Myocyte (in vitro differentiated cells): ENCODE results near the gene GREM1. TPM values are rescaled to one million over a fixed set of nuclear protein-coding genes. Genes with fewer than 3 reads are reported as not detected.

Experiments
- DNase-seq: peaks from one replicate; pipeline ENCODE4 v3.0.0-alpha.2; 2012; ENCODE audit warnings: low read depth
- polyA plus RNA-seq: library from polyadenylated mRNA; unstranded; fragments of >200 nt; gene quantifications from one replicate; pipeline ENCODE4 v1.2.1, GENCODE V29; 2012; ENCODE audit warnings: missing spikeins
- total RNA-seq: library from RNA; depleted of rRNA; stranded (reverse); fragments of >200 nt; gene quantifications from 2 replicates; pipeline ENCODE4 v1.2.3, GENCODE V29; 2014

The GREM1 gene
- 63.1 and 82.8 TPM in 2 replicates for total RNA-seq
- 349 TPM for polyA plus RNA-seq

GRCh38 chr15:32717426-32718226 lies at the start of gene GREM1:
GREM1 (plus strand) TSS chr15:32718004; CDS start chr15:32730691, 12,687 bp downstream.
- peak; percentile 70 for DNase-seq

- no peak for DNase-seq
Observed at GRCh38 chr15:32668942-32669341, 48.9 kb upstream of the GREM1 start.

GRCh38 chr15:32669896-32670611 lies 47.8 kb upstream of the GREM1 start:
- no peak for DNase-seq

GRCh38 chr15:32670623-32671022 lies 47.2 kb upstream of the GREM1 start:
- DNase-seq, result no peak

GRCh38 chr15:32671339-32672325 lies 46.2 kb upstream of the GREM1 start:
- DNase-seq, result no peak

- no peak for DNase-seq
Observed at GRCh38 chr15:32674681-32675080, 43.1 kb upstream of the GREM1 start.

GRCh38 chr15:32675466-32675865 lies 42.3 kb upstream of the GREM1 start:
- no peak for DNase-seq

GRCh38 chr15:32676169-32676568 lies 41.6 kb upstream of the GREM1 start:
- no peak for DNase-seq

GRCh38 chr15:32677238-32677750 lies 40.5 kb upstream of the GREM1 start:
- no peak for DNase-seq

GRCh38 chr15:32679298-32679690 lies 38.5 kb upstream of the GREM1 start:
- DNase-seq, result no peak

GRCh38 chr15:32682569-32682968 lies 35.2 kb upstream of the GREM1 start:
- DNase-seq, result peak; percentile 71

GRCh38 chr15:32682977-32683630 lies 34.7 kb upstream of the GREM1 start:
- no peak for DNase-seq

GRCh38 chr15:32683906-32684584 lies 33.8 kb upstream of the GREM1 start:
- DNase-seq, result peak; percentile 68

- DNase-seq, result no peak
Observed at GRCh38 chr15:32685576-32685975, 32.2 kb upstream of the GREM1 start.

- no peak for DNase-seq
Observed at GRCh38 chr15:32687556-32687955, 30.2 kb upstream of the GREM1 start.

GRCh38 chr15:32688151-32688639 lies 29.6 kb upstream of the GREM1 start:
- peak; percentile 36 for DNase-seq

GRCh38 chr15:32690941-32691688 lies 26.7 kb upstream of the GREM1 start:
- DNase-seq, result no peak

GRCh38 chr15:32691689-32692038 lies 26.1 kb upstream of the GREM1 start:
- DNase-seq, result no peak

GRCh38 chr15:32692286-32692685 lies 25.5 kb upstream of the GREM1 start:
- no peak for DNase-seq
